DMS153 treated with DMSO at 0.1 percent for 48 hours (cell line): ENCODE data around the gene GUSB.
"Not testable (repeated sequence)": the region's sequence is repeated elsewhere in the genome, so short reads cannot be mapped to it uniquely, and the experiment has no call there.

ENCODE experiments used
- DNase-seq: peaks from one replicate; lab custom pipeline; 2025; ENCODE audit not compliant: unreplicated experiment; lab: John Stamatoyannopoulos, UW

Gene GUSB

DNA sequence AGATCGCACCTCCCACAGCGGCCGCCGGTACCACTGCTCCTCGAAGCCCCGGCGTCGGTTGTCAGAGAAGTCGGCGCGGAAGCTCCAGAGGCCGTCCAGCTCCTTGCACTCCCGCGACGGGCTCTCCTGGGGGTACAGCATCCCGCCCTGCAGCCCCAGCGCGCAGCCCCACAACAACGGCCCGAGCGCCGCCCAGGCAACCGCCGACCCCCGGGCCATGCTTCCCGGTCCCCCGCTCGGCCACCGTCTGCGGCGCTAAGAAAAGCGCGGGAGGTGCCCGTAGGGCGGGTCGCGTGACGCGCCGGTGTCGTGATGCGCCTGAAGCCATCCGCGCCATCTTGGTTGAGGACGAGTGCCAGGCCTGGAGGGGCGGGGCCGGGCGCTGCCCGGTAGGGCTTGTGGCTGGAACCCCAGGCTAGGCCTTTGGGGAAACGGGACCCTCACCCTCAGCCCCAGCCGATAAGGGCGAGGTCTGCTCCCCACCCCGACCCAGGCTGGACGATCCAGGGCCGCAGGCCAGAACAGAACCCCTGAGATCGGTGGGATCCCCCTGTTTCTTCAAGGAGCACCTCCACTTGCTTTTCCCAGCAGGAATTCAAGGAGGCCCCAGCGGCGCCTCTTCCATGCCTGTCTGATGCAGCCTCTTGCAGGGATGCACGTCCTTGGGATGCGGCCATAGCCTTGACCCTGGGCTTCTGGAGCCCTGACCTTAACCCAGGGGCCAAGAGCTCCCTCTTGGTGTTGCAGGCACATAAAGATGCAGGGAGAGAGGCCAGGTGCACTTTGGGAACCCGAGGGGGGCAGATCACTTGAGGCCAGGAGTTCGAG is at the start of gene GUSB:
Gene GUSB (minus strand): TSS at position 249 of the 828 bp plus-strand sequence. CDS start 30 bp downstream, at position 219.
- DNase-seq, result peak; percentile 51

DNA sequence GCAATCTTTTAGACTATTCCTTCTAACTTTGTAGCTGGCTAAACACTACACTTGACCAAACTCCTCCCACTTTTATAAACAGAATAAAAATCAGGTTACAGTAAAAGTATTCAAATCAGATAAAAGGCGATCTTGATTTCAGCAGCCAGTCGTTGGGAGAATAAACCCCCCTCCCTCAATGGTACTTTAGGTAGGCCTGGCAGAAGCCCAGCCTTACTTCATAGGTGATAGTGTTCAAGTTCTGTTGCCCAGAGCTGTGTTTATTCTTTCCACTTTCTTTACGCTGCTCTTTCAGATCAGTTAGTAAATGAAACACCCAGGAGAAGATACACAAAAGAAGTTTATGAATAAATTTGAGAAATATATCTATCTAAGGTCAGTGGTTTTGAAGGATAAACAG is 46.3 kb upstream of the GUSB start:
- not testable (repeated sequence) for DNase-seq

DNA sequence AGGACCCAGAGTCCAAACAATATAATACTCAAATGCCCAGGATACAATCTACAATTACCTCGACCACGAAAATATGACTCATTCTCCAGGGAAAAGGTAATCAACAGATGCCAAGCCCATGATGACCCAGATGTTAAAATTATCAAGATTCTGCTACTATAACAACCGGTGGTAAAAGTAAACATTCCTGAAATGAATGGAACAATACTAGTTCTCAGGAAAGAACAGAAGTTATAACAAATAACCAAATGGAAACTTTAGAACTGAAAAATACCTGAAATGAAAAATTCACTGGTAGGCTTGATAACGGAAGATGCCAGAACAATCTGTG is 34.1 kb upstream of the GUSB start:
- no peak for DNase-seq

DNA sequence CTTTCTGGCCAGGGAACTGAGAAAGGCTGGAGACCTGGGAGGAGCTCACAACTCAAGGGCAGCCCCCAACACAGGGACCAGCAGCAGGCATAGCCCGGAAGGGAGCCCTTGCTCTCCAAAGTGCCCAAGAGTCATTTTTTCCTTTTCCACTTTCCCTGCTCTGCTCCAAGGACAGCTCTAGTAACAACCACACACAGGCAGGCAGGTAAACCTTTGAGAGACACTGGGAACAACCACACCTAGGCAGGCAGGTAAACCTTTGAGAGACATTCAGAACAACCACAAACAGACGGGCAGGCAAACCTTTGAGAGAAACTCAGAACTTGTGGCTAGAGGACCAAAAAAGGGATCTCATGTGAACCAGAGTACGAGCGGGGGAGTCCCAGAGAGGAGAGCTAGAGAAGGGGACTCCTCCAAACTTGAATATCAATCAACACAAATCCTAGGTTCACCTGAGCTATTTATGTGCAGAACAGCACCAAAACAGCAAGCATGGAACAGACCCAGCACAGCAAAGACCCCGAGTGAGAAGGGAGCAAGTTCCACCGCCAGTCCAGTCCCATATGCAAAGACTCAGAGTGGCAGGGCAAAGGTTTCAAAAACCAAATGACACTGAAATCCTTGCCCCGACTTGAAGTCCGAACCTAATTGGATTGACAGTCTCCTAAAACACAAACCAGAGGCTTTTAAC is 33.6 kb upstream of the GUSB start:
- no peak for DNase-seq

DNA sequence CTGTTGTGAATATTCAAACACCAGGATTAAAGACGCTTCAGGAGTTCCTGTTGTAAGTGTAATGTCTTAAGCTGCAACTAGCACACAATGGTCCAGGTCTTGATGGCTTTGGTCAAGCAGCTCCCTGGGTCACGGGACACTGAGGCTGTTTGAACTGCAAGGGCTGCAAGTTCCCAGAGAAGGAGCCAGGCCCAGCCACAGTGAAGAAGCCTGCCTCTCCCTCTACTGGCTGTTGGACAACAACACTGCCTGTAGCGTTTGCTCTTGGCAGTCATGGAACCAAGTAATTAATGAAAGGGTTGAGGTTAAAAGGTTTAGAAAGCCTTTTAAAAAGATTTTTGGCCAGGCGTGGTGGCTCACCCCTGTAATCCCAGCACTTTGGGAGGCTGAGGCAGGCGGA is 31.9 kb upstream of the GUSB start:
- DNase-seq, result no peak

DNA sequence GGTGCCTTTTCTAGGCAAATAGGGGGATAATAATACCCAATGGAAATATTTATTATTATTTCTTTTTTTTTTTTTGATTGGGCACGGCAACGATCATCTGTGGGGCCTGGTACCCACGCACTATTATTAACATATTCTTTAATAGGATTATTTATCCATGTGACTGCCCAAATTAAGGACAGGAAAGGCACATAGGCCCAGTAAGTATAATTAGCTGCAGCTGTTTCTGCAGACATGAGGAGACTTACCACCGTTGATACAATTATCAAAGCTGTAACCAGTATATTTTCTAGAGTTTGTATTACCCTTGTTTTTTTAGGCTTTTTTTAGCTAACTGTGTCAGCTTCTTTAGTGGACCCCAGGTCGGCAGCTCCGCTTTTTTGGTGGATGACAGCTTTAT is 25.2 kb upstream of the GUSB start:
- DNase-seq, result no peak

DNA sequence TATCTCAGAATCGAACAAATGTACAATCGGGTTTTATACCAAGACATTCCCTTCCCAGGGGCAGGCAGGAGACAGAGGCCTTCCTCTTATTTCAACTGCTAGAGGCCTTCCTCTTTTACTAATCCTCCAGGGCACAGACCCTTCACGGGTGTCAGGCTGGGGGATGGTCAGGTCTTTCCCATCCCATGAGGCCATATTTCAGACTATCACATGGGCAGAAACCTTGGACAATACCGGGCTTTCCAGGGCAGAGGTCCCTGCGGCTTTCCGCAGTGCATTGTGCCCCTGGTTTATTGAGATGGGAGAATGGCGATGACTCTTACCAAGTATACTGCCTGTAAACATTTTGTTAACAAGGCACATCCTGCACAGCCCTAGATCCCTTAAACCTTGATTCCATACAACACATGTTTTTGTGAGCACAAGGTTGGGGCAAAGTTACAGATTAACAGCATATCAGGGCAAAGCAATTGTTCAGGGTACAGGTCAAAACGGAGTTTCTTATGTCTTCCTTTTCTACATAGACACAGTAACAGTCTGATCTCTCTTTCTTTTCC is 23.2 kb upstream of the GUSB start:
- DNase-seq, result not testable (repeated sequence)

DNA sequence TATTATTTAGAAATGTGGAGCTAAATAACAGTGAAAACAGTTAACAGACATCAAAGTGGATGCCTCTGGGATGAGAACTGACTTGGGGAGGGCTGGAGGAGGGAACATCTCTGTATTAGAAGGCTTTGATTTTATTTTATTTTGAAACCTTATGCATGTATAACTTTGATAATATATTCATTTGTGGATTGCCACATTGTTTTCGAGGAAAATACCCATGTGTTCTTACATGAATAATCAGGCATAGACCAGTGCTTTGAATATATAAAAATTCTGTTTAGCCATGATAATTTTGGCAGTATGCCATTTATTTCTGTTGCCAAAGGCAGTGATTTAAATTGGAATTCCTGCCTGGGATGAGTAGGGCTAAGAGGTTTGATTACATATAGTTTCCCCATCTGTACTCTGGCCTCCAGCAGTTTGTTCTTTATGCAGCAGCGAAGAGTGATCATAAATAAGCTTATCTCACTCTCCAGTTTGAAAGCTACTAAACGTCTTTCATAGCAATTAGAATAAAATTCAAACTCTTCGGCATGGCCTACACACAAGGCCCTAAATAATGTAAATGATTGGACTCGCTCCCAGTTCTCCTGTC is 18.9 kb upstream of the GUSB start:
- DNase-seq, result not testable (repeated sequence)

DNA sequence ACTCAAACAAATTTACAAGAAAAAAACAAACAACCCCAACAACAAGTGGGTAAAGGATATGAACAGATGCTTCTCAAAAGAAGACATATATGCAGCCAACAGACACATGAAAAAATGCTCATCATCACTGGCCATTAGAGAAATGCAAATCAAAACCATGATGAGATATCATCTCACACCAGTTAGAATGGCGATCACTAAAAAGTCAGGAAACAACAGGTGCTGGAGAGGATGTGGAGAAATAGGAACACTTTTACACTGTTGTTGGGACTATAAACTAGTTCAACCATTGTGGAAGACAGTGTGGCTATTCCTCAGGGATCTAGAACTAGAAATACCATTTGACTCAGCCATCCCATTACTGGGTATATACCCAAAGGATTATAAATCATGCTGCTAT is 13.0 kb upstream of the GUSB start:
- not testable (repeated sequence) for DNase-seq

DNA sequence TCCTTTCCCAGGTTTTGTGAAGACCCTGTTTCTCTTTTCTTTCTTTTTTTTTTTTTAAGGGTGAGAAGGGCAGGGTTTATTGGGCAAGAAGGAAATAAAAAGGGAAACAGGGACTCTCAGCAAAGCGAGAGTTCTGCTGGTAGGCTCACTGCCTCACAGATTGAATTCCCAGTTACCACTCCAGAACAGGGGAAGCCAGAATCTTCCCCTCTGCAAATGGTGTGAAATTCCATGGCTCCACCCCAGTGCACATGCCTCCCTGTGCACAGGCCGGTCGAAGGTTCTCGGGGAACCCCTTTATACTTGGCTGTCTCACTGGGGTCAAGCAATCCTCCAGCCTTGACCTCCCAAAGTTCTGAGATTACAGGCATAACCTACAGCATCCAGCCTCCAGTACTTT is 10.5 kb upstream of the GUSB start:
- DNase-seq, result no peak

DNA sequence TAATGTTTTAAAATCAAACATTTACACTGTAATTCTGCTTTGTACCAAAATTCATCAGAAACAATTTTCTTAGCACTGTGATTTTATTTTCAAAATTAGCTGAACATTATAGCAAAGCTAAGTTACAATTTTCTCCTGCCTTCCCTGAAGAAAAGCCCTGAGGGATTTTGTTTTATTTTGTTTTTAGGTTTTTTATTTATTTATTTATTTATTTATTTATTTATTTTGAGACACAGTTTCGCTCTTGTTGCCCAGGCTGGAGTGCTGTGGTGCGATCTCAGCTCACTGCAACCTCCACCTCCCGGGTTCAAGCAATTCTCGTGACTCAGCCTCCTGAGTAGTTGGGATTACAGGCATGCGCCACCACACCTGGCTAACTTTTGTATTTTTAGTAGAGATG is 9.8 kb upstream of the GUSB start:
- not testable (repeated sequence) for DNase-seq

DNA sequence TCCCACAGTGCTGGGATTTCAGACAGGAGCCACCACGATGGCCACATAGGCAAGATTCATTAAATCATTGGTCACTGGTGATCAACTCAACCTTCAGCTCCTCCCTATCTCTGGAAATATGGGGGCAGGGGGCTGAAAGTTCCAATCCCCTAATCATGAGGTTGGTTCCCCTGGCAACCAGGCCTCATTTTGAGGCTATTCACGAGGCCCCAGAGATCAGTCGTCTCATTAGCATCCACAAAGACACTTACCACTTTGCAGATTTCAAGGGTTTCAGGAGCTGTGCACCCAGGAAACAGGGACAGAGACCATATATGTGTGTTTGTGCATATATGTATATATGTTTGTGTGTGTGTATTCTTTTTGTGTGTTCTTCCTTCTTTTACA is 7.7 kb upstream of the GUSB start:
- no peak for DNase-seq

DNA sequence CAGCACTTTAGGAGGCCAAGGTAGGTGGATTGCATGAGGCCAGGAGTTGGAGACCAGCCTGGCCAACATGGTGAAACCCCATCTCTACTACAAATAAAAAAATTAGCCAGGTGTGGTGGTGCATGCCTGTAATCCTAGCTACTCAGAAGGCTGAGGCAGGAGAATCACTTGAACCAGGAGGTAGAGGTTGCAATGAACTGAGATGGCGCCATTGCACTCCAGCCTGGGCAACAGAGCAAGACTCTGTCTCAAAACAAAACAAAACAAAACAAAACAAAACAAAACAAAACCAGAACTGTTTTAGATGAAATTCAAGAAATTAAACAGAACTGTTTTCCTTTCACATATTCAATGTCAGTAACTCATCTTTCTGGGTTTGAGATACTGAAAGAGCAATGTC is 6.5 kb upstream of the GUSB start:
- not testable (repeated sequence) for DNase-seq

DNA sequence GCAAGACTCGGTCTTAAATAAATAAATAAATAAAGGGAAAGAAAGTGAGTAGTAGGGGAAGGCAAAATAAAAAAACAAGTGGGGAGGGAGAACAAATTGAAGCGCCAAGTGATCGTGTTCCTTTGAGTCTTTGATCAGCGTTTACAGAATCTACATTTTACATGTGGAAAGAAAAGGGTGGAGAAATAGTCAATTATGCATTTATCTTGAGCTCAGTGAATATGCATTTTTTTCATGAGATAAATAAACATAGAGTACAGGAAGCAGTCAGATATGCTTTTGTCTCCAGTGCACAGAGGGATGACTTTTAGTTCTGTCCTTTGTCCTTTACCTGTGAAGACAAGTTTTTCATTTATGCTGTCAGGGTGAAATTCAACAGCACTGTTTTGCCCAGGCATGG is 6.1 kb upstream of the GUSB start:
- DNase-seq, result no peak

DNA sequence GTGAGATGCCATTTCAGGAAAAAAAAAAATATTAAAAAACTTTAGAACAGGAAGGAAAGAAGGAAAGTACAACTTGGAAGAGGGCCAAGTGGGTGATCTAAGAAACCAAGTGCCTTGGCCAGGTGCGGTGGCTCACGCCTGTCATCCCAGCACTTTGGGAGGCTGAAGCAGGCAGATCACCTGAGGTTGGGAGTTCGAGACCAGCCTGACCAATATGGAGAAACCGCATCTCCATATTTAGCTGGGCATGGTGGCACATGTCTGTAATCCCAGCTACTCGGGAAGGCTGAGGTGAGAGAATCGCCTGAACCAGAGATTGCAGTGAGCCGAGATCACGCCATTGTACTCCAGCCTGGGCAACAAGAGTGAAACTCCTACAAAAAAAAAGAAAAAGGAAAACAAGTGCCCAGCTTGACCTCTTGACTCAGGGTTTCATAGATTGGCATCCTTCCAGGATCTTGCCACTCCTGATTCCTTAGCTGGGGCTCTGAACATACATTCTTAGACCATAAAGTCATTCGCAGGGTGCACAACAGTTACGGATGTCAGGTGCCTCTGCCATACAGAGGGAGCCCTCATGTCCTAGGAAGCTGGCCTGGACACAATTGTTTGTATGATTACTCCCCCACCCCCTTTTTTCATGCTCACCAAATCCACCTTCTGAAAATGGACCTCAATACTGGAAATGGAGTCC is 2.1 kb upstream of the GUSB start:
- DNase-seq, result no peak

DNA sequence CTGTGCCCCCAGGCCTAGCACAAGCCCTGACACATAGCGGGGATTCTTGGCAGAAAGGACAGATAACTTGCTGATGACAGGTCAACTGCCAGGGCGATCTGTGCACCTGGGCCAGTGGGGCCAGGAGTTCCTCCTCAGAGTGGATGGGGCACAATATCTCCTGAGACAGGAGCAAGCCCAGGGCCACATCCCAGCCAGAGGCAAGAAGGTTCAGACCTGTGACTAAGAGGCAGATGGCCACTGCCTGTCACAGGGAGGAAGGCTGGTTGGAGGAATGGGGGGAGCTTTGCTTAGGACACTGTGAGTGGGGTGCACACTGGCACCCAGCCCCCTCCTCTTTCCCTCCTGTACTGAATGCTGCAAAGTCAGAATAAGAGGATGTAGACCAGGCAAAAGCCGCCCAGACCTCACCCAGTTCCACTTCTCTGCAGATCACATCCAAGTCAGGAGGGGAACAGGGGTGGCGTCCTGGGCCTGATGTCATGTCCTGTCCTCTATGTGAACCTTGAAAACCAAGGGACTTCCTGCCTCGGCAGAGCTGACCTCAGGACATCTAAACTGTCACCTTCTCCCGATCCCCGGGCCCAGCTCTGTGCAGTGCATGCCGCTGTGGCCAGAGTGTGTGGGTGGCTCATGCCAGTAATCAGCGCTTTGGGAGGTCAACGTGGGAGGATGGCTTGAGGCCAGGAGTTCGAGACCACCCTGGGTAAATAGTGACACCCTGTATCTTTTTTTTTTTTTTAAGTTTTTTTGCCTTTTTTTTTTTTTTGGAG is 1.3 kb downstream of the GUSB start:
- no peak for DNase-seq

DNA sequence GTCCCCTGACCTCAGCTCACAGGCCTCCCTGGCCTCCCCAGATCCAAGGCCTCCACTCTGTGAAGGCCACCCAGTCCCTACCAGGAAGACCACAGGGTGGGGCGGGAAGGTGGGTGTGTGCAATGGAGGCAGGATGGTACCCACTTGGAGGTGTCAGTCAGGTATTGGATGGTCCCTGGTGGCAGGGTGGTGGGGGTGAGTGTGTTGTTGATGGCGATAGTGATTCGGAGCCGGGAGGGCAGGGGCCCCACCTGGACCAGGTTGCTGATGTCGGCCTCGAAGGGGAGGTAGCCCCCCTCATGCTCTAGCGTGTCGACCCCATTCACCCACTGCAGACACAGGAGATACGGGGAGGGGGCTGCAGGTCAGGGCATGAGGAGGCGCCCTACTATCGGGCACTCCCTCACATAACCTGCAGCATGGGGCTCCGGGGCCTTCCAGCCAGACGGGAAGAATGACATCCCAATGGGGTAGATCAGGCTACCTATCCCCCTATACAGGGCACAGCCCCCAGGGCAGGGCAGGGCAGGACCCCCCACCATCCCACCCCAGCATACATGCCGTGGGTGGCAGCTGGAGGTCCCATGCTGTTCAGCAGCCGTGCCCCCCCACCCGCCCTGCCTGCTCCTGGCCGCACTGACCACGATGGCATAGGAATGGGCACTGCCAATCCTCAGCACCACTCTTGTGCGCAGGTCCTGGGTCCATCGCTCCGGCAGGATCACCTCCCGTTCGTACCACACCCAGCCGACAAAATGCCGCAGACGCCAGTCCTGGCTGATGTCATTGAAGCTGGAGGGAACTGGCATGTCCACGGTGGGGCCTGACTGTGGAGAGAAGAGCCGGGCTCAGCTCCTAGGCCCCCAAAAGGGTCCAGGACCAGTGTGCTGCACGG is 2.2 kb downstream of the GUSB start:
- no peak for DNase-seq

DNA sequence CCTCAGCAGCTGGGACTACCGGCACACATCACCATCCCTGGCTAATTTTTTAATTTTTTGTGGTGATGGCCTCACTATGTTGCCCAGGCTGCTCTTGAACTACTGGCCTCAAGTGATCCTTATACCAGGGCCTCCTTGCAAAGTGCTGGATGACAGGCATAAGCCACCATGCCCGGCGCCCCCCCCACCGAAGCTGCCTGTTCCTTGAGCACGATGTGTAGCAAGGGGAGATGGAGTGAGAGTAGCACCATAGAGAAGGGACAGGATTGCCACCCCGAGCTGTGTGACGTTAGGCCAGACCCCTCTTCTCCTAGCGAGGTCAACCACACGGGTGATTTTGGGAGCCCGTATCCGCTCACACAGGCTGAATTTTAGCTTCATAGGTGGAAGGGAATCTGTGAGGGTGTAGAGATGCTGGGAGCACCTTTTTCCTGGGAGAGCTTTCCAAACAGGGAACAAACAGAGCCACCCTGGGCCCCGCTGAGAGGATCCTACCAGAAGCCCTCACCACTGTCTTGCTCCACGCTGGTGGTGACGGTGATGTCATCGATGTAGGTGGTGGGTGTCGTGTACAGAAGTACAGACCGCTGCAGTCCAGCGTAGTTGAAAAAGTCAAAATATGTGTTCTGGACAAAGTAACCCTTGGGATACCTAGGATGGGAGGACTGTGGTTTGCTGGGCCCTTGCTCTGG is 3.0 kb downstream of the GUSB start:
- DNase-seq, result no peak

DNA sequence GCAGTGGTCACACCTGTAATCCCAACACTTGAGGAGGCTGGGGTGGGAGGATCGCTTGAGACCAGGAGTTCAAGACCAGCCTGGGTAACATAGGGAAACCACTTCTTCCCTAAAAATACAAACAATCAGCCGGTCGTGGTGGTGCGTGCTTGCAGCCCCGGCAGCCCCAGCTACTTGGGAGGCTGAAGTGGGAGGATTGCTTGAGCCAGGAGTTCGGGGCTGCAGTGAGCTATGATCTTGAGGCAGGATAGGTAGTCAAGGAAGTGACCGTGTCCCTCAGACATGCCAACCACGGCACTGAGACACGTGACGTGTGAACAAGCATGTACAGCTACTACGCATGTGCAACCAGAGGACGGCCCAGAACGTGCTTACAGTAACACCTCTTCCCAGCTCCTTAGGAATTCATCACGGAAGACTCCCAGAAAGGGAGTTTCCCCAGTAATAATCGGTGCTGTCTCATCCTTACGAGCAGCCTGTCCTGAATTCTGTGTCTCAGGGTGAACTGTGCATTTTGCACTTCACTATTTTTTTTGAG is 5.3 kb downstream of the GUSB start:
- no peak for DNase-seq
